ENCODE measurements around the gene SFXN1. TPM values are rescaled to one million over a fixed set of nuclear protein-coding genes. Genes with fewer than 3 reads are reported as not detected.

SFXN1 gene
- total RNA-seq, 1 donor from 2014 or later = 72.5 TPM

DNA sequence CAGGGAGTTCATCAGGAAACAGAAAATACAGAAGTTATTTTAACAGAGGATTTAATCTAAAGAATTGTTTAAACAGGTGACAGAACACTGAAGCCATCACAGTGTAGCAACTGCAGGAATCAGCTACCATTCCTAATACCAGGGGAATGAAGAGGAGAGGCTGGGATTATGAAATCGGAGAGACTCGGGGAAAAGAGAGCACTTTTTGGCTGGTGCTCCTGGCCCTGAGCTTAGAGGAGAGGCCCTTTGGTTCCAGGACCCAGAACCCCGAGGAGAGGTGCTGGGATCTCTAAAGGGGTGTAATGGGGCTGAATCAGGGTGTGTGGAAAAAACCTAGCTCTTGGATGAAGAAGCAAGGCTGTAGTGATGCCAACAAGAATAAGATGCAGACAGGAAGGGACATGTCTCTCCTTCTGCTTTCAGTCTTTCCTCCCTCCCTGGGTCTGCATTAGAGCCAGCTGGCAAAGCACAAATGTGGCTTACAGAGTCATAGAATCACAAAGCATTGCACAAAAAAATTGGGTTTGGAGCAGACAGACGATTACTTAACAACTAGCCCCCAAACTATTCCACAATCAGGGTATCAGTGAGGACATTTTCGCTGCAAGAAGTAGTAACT, 11.6 kb upstream of the SFXN1 start:
- no peak for DNase-seq

DNA sequence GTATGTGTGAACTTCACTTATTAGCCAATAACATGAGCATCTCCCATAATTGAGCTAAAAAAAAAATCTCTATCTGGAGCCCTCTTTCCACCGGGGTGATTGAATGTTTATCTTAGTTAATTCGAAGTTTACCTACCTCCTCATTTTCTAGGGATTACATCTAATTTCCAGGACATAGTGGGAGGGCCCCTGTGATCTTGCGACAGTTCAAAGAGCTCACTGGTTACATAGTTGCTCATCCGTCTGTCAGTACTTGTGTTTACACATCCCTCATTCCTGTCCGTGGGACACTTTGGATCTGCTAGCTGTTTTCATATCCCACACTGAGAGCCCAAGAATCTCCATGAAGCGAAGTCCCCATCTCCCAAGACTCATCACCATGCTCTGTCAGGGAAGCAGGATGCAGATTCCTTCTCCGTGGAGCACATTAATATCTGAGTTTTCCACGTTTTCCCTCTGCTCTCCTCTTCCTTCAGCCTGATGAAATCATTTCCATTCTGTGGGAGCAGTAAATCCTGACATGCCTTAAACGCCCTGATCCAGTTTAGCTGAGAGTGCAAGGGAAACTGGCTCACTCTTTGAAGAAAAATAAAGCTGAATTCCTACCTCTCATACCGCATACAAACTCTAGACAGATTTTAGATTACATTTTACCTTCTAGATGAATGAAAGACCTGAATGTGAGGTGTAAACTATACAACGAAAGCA, 10.2 kb upstream of the SFXN1 start:
- DNase-seq = no peak

DNA sequence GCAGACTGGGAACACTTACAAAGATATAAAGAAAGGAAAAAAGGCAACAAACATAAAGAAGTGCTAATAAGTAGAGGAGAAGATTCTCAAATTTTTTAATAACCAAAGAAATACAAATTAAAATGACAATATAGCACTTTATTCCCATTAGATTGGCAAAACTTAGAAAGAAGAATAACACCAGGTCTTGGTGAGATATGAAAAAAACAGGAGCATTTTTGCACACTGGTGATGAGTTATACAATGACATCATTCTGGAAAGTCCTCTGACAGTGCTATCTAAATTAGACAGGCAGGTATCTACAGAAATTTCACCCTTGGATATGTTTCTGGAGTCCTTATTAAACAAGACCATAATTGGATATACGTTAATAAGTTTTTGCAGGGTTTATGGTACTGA, 9.5 kb upstream of the SFXN1 start:
- DNase-seq = no peak

DNA sequence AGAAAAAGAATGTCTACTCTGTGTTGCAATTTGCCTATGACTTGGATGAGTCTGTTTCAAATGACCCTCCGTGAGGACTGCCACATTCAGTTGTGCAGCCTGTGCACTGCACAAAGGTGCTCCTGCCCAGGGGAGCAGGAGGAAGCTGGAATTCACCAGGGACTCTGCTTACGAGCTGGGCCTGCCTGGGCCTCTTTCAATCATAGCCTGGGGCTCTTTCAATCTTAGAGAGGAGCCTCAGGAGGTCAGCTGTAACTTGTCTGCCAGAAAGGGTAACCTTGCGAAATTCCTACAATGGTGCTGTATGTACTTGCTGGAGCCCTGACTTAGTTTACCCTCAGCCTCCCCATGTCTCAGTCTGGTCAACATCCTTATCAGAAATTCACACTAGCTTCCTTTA, 8.4 kb upstream of the SFXN1 start:
- no peak for DNase-seq

DNA sequence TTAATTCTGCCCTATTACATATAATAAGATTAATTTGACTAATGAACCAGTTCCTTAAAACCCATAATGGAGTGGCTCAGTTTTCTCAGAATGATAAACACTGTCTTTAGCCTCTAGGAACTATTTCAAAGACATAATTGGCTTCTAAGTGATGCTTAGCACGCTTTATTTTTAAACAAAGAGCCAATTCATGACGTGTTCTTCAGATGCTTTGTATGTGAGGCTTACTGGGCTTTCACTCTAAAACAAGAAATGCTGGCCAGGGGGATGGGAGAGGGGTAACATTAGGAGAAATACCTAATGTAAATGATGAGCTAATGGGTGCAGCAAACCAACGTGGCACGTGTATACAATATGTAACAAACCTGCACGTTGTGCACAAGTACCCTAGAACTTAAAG, 7.6 kb upstream of the SFXN1 start:
- DNase-seq = no peak

DNA sequence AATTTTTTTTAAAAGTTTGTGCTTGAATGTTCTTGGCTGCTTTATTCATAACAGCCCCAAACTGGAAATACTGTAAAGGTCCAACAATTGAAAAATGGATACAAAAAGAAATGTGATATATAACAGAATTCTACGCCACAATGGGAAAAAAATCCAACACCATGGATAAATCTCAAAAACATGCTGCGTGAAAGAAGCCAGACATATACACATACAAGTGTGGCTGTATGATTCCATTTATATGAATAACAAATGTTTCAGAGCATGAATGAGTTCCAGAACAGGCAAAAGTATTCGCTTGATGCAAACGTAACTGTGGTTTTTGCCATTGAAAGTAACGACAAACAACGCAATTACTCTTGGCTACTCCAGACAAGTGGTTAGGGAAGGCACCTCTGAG, 7.2 kb upstream of the SFXN1 start:
- DNase-seq = no peak

DNA sequence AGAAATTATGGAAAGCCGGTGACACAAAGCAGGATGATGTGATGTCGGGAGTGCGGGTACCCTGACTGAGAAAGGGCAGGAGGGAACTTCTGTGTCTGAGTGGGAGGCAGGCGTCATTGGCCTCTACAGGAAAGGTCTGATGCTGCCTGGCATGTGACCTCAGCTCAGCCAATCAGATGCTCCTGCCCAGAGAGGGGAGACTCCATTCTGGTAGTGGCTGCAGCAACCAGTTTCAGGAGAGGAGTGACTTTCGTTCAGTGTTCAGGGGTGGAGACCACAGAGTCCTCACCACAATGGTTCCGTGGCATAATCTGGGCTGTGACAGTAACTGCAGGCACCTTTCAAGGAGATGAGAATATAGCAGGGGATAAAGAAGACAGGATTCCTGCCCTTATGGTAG, 6.7 kb upstream of the SFXN1 start:
- DNase-seq = no peak

DNA sequence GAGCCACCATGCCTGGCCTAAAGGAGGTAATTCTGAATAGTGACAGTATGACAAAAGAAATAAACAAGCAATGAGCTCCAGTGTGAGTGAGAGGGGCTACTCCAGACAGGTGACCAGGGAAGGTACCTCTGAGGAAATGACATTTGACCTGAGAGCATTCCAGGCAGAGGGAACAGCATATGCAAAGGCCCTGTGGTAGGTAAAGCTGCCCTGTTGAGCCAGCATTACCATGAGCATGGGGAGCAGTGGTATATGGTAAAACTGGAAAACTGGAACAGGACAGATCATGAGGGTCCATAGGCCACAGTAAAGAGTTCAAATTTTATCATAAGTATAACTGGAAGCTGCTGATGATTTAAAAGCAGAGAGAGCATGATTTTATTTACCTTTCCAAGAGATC, 6.0 kb upstream of the SFXN1 start:
- DNase-seq = no peak

DNA sequence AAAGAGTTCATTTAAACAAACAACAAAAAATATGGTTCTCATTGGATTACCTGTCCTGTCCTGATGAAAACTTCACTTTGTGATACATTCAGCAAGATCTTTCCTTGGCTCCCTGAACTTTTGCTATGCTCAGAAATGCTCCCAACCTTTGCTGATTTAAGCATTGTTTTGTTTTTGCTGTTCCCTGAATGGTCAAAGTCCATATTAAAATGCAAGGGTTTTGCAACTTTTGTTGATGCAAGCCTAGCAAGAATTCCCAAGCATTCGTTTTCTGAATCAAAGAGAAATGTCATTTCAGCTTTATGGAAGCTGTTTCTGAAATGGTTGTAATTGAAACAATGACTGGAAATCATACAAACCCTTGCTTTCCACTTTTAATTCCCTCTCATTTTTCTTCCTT, 3.1 kb upstream of the SFXN1 start:
- no peak for DNase-seq

DNA sequence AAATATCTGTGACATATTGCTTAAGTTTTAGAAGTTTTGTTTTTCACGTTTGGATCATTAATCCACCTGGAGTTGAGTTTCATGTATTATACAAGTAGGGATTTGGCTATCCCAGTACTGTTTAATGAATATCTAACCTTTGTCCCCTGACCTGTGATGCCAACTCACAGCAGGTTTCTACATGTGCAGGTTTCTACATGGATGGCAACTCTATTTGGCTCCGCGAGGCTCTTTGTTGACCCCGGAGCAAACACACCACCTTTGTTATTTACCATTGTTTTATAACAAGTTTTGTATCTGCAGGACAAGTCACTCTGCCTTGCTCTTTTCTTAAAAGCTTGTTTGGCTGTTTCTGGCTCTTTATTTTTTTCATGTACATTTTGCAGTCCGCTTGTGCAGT, 920 bp upstream of the SFXN1 start:
- DNase-seq = no peak

DNA sequence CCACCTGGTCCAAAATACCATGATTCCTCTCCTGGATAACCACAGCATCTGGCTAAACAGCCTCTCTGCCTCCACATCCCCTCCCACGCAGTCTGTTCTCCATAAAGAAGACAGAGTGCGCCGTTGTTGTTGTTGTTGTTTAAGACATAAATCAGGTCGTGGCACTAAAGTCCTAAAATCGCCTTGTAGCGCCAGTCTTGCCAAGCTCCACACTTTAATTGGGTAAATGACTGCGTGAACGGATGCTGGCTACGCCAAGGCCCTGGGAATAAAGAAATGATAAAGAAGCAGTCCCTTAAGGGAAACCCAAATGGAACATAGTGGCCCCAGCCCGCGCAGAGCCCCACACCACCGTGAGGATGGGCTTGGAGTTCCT, 364 bp upstream of the SFXN1 start:
- DNase-seq = no peak

DNA sequence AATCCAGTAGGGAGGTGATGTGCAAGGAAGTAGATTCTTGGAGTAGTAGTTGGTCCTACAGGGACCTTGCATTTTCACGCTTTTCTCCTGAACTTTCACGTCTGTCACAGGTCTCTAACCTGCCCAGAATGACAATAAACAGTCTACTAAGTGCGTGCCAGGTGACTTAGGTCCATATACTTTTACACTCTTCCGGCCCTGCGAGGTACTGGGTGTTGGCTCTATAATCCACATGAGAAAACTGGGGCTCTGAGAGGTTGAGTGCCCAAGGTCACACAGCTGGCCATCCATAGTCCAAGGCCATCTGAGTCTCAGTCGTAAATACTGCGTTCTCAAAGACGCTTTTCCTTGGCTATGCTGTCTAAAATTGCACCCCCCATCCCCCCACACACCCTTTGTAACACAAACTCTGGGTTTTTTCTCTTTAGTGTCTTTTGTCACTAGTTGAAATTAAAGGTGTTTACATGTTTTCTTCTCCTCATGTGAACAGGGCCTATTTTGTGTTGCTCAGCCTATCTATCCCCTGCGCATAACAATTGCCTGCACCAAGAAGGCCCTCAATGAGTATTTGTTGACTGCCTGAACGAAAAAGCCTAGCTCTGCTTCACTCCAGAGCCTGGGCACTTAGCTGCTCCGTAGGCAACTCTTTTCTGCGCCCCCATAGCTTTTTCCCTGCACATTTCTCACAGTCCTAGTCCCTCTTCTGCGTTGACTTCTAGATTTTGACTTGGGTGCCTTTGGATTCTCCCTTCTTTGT, 943 bp downstream of the SFXN1 start:
- no peak for DNase-seq

DNA sequence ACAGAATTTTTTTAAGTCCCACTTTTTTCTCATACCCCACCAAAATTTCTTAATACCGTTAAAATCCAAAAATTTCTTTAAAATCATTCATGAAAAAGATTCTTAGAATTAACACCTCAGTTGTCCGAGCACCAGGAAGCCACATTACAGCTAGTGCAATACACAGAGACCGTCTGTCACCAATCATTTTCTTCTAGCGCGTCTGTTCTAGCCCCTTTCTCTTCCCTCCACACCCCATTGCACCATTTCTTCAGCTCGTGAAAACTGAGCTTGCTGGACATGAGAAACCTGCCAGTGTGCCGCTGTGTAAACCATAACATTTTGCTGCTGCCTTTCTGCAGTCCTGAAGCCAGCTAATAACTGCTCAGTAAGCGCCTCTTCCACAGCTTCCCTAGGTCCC, 5.0 kb downstream of the SFXN1 start:
- no peak for DNase-seq

DNA sequence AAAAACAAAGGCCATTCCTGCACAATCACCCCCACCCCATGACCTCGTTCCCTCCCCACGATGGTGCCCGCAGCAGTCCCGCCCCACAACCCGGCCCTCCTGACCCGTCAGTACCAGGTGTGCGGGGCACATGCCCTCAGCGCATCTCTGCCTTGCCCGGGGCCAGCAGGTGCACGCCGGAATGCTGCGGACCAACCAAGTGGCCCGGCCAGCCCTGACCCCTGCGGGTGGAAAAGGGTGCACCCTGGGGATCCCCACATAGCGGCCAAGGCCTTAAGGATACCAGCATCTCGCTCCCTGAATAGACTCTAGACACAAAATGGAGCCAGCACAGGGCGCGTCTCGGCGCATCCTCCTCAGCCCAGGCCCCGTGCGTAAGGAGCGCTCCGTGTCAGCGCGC, 6.0 kb downstream of the SFXN1 start:
- DNase-seq = no peak

DNA sequence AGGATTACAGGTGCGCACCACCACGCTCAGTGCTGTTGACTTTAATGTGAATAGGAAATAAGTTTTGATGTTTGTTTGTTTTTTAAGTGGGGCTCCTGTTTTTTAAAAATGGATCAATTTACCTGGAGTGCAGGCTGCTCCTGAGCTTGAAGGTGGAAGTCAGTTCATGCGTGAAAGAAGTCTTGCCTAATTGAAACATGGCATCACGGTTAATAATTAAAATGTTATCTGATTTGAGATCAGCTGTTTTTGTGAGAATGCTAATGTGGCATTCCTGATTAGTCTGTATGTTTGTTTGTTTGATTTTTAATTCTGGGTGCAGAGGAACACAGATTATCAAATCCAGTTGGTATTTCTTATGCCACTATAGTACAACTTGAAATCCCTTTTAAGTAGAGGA, 6.5 kb downstream of the SFXN1 start:
- no peak for DNase-seq

DNA sequence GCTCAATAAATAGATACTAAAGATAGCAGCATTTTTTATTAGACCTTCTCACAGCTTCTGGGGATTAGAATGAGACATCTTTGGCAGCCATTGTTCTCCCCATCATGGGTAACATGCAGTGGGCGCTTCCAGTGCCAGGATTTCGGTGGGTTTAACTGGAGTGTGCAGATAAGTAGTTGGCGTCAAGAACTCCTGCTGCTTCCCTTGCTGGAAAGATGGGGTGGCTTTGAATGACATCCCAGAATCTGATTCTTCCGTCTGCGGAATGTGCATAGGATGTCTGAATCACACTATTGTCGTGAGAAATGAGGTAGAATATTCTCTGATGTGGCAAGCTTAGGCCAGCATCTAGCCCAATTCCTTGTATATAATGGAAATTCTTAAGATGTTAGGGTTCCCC, 7.3 kb downstream of the SFXN1 start:
- DNase-seq = no peak

DNA sequence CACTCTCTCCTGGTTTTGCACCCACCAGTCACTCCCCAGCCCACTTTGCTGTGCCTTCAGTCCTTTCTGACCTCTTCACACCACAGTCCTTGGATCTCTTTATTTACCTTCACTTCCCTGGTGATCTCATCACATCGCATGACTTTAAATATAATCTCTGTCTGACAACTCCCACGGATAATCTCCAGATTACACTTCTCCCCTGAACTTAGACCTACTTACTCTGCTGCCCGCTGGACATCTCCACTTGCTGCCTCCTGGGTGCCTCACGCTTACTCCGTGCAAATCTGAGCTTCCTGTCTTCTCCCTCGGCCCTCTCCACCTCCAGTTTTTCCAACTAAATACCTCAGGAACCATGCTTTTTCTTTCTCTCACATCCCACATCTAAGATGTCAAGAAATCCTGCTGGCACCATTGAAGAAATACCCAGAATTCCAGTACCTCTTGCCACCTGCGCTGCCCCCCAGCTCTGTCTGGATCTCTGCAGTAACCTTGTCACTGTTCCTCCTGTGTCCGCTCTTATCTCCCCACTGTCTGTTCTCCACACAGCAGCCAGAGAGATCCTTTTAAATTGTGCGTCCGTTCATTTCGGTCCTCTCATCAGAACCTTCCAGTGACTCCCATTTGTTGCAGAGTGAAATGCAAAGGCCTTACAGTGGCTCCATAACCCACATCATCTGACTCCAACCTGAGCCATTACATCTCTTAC, 9.3 kb downstream of the SFXN1 start:
- no peak for DNase-seq

DNA sequence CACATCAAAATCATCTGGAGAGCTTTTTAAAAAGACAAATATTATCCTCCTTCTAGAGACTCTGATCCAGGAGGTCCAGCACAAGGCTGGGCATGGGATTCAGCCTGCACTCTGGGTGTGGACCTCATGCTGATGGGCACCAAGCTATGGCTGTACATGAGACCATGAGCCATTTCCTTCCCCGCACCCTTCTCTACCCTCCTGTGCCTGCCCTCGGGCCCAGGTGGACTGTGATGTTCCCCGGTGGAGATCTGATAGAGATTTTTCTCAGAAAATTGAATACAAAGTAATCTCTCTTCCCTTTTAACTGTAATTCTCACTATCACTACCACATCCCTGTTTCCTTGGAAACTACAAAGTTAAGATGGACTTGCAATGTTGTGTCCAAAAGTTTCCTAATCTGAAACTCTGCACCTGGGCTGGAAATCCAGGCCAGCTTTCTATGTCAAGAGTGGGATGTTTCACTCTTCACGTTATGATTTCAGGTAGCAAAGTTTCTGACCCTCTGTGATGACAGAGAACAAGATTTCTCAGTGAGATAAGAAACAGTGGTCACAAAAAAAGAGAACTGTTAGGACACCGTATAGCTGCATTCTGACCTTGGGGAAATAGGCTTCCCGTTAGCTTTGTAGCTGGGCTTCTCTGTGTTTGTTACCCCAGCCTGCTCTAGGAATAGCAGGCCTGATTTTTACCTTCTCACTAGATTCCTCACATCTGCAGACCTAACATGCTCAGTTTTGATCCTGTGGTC, 11.5 kb downstream of the SFXN1 start:
- no peak for DNase-seq

DNA sequence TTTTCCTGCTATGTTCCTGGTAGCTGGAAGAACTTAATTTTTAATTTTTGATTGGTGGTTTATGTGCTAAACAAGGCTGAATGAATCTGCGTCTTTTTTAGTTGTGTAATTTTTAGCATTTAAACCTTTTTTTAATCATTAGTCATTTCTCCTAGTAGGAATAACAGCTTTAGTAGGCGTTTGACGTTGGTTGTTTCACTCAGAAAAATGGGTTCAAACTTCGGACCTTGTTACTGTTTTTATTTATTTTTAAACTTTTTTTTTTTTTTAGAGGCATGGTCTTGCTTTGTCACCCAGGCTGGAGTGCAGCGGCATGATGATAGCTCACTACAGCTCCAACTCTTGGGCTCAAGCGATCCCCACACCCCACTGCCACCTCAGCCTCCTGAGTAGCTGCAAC, 12.9 kb downstream of the SFXN1 start:
- DNase-seq = no peak

DNA sequence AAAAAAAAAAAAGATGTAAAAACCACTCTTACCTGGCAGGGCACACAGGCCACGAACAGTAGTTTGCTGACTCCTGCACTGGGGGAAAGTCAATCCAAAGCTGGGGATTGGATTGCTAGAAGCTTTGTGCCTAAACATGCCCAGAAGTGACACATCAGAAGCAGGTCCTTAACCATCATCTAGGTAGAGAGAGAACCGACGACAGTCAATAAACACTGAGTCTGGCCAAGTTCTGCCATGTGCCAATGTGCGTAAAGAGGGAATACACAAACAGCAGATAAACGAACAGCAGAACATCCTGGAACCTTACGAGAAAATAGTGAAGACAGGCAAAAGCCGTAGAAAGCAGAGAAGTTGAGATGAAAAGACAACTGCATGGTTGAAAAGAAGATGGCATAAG, 14.9 kb downstream of the SFXN1 start:
- no peak for DNase-seq

DNA sequence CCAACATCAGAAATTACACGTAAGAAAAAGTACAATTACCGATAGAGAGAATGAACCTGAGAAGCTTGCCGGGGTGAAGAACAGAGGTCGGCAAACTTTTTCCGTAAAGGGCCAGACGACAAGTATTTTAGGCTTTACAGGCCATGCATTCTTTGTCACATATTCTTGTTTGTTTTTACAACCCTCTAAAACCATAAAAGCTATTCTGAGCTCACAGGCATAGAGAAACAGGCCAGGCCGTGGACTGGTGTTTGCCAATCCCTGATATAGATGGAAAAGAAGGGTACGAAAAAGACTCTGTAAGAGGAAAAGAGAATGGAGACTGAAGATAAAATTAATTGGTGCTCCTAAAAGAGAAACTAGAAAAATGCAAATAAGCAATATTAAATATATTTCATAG, 15.4 kb downstream of the SFXN1 start:
- DNase-seq = no peak

All from occipital lobe (tissue), 2 donors.